Prostate gland (tissue), 2 donors: ENCODE measurements around the gene DGKB.

Source experiments
- CTCF ChIP-seq, 4 experiments: fragments of 200-600 bp in 2 of 4; fragments of 450-650 bp in 2 of 4; sonication (generic) in 2 of 4; IDR thresholded peaks; 1 replicate in 3 of 4; 2 replicates in 1 of 4; pipeline ENCODE4 v1.5.1; 2016 to 2019; ENCODE audit warnings: antibody characterized with exemption in 4 of 4, mild to moderate bottlenecking in 2 of 4, moderate library complexity in 2 of 4
- POLR2A ChIP-seq: fragments of 450-650 bp; IDR thresholded peaks from one replicate; pipeline ENCODE4 v1.6.1; 2016; ENCODE audit warnings: antibody characterized with exemption, mild to moderate bottlenecking
- POLR2AphosphoS5 ChIP-seq: sonication (generic); formaldehyde crosslinking; IDR thresholded peaks from one replicate; pipeline ENCODE4 v1.6.1; 2017; ENCODE audit warnings: antibody characterized with exemption

- TF ChIP-seq CTCF (IDR thresholded peaks at IDR 0.05) (no peak), POLR2AphosphoS5 (no peak), POLR2A (no peak)
These were observed 161.9 kb downstream of the DGKB start for GRCh38 chr7:14740606-14741005.
